H9 (cell line): Measurements from ENCODE around the gene C10orf71. TPM values are rescaled to one million over a fixed set of nuclear protein-coding genes. Genes with fewer than 3 reads are reported as not detected.

Source experiments
- DNase-seq: peaks from one replicate; pipeline ENCODE4 v3.0.0-alpha.2; 2017
- H2AFZ ChIP-seq: one replicate; pipeline ENCODE4 v1.6.1; 2013; ENCODE audit warnings: mild to moderate bottlenecking, low read length, control low read depth, moderate library complexity
- H2AK5ac ChIP-seq: 2 replicates; pipeline ENCODE4 v1.6.1; 2013; ENCODE audit warnings: low read length, control low read depth, mixed read lengths; ENCODE audit not compliant: insufficient read length
- H2BK120ac ChIP-seq: one replicate; pipeline ENCODE4 v1.6.1; 2013; ENCODE audit warnings: low read depth, mild to moderate bottlenecking, low read length, control low read depth, inconsistent platforms; ENCODE audit not compliant: poor library complexity, severe bottlenecking
- H2BK12ac ChIP-seq: 2 replicates; pipeline ENCODE4 v1.6.1; 2013; ENCODE audit warnings: low read length, control low read depth, mixed read lengths, low read depth; ENCODE audit not compliant: insufficient read length
- H2BK15ac ChIP-seq: 2 replicates; pipeline ENCODE4 v1.6.1; 2013; ENCODE audit warnings: low read depth, low read length, control low read depth
- H2BK20ac ChIP-seq: one replicate; pipeline ENCODE4 v1.6.1; 2013; ENCODE audit warnings: low read depth, mild to moderate bottlenecking, low read length, control low read depth, inconsistent platforms; ENCODE audit not compliant: poor library complexity, severe bottlenecking
- H2BK5ac ChIP-seq: 2 replicates; pipeline ENCODE4 v1.6.1; 2013; ENCODE audit warnings: low read length, control low read depth, mixed read lengths; ENCODE audit not compliant: insufficient read length
- H3K14ac ChIP-seq: 2 replicates; pipeline ENCODE4 v1.6.1; 2013; ENCODE audit warnings: low read length, control low read depth; ENCODE audit not compliant: insufficient read depth
- H3K18ac ChIP-seq: 2 replicates; pipeline ENCODE4 v1.6.1; 2013; ENCODE audit warnings: low read depth, mild to moderate bottlenecking, mixed read lengths, low read length, control low read depth; ENCODE audit not compliant: insufficient read length
- H3K23ac ChIP-seq: 2 replicates; pipeline ENCODE4 v1.6.1; 2013; ENCODE audit warnings: low read length, control low read depth, mixed read lengths, low read depth; ENCODE audit not compliant: insufficient read length
- H3K23me2 ChIP-seq: 2 replicates; pipeline ENCODE4 v1.6.1; 2013; ENCODE audit warnings: low read depth, mild to moderate bottlenecking, mixed read lengths, low read length, control low read depth; ENCODE audit not compliant: insufficient read length, poor library complexity, severe bottlenecking
- H3K27ac ChIP-seq: 2 replicates; pipeline ENCODE4 v1.5.1; 2013; ENCODE audit warnings: low read length, control low read depth, mixed read lengths, low read depth; ENCODE audit not compliant: insufficient read length
- H3K27me3 ChIP-seq: 2 replicates; pipeline ENCODE4 v1.6.1; 2013; ENCODE audit warnings: low read length, control low read depth, inconsistent platforms; ENCODE audit not compliant: insufficient read depth
- H3K4ac ChIP-seq: 2 replicates; pipeline ENCODE4 v1.6.1; 2013; ENCODE audit warnings: low read depth, mild to moderate bottlenecking, control low read depth, inconsistent platforms, low read length, moderate library complexity
- H3K4me1 ChIP-seq: 2 replicates; pipeline ENCODE4 v1.6.1; 2013; ENCODE audit warnings: low read length, control low read depth, inconsistent platforms; ENCODE audit not compliant: insufficient read depth
- H3K4me2 ChIP-seq: 2 replicates; pipeline ENCODE4 v1.6.1; 2013; ENCODE audit warnings: low read length, control low read depth, mixed read lengths; ENCODE audit not compliant: insufficient read length, insufficient read depth
- H3K56ac ChIP-seq: 2 replicates; pipeline ENCODE4 v1.6.1; 2013; ENCODE audit warnings: low read depth, mild to moderate bottlenecking, mixed read lengths, low read length, control low read depth; ENCODE audit not compliant: insufficient read length
- H3K79me1 ChIP-seq: 2 replicates; pipeline ENCODE4 v1.6.1; 2013; ENCODE audit warnings: low read depth, mild to moderate bottlenecking, moderate library complexity, low read length, control low read depth, inconsistent platforms; ENCODE audit not compliant: insufficient read depth, poor library complexity, severe bottlenecking
- H3K79me2 ChIP-seq: 2 replicates; pipeline ENCODE4 v1.6.1; 2013; ENCODE audit warnings: low read length, control low read depth, inconsistent platforms; ENCODE audit not compliant: insufficient read depth
- H3K9ac ChIP-seq: 2 replicates; pipeline ENCODE4 v1.6.1; 2013; ENCODE audit warnings: low read length, control low read depth, mixed read lengths; ENCODE audit not compliant: insufficient read length; ENCODE audit errors: extremely low read depth
- H3K9me3 ChIP-seq: one replicate; pipeline ENCODE4 v1.6.1; 2013; ENCODE audit warnings: low read depth, low read length, inconsistent platforms; ENCODE audit not compliant: control insufficient read depth
- H3T11ph ChIP-seq: one replicate; pipeline ENCODE4 v1.6.1; 2013; ENCODE audit warnings: mild to moderate bottlenecking, low read length, control low read depth, inconsistent platforms
- H4K20me1 ChIP-seq: one replicate; pipeline ENCODE4 v1.6.1; 2013; ENCODE audit not compliant: control insufficient read depth, insufficient read length, insufficient read depth
- H4K5ac ChIP-seq: 2 replicates; pipeline ENCODE4 v1.6.1; 2013; ENCODE audit warnings: low read depth, mild to moderate bottlenecking, mixed read lengths, low read length, control low read depth; ENCODE audit not compliant: insufficient read length
- H4K8ac ChIP-seq: replicated peaks from 2 replicates; pipeline ENCODE4 v1.6.1; 2013; ENCODE audit warnings: low read length, control low read depth, mixed read lengths, low read depth; ENCODE audit not compliant: insufficient read length
- H4K91ac ChIP-seq: 2 replicates; pipeline ENCODE4 v1.6.1; 2013; ENCODE audit warnings: low read depth, mild to moderate bottlenecking, moderate library complexity, mixed read lengths, low read length, control low read depth; ENCODE audit not compliant: insufficient read length
- H3K27ac Mint-ChIP-seq, 3 experiments: 2 replicates in 2 of 3; 3 replicates in 1 of 3; pipeline ENCODE4 v1.8.0; 2020 to 2021; ENCODE audit warnings: mixed read lengths in 3 of 3, mild to moderate bottlenecking in 1 of 3, moderate library complexity in 1 of 3
- H3K27me3 Mint-ChIP-seq: 2 replicates; pipeline ENCODE4 v1.8.0; 2021; ENCODE audit warnings: low read depth, mild to moderate bottlenecking, moderate library complexity, mixed read lengths
- H3K36me3 Mint-ChIP-seq, 3 experiments: 2 replicates in 2 of 3; 3 replicates in 1 of 3; pipeline ENCODE4 v1.8.0; 2020 to 2021; ENCODE audit warnings: low read depth in 3 of 3, mixed read lengths in 3 of 3; ENCODE audit not compliant: insufficient read depth in 1 of 3
- H3K4me1 Mint-ChIP-seq, 2 experiments: 2 replicates each; pipeline ENCODE4 v1.8.0; 2020; ENCODE audit warnings: mixed read lengths in 2 of 2
- H3K4me3 Mint-ChIP-seq, 2 experiments: 2 replicates in 1 of 2; 3 replicates in 1 of 2; pipeline ENCODE4 v1.8.0; 2020 to 2021; ENCODE audit warnings: mild to moderate bottlenecking in 2 of 2, mixed read lengths in 2 of 2, moderate library complexity in 1 of 2
- H3K9me3 Mint-ChIP-seq, 2 experiments: 2 replicates in 1 of 2; 3 replicates in 1 of 2; pipeline ENCODE4 v1.8.0; 2020; ENCODE audit warnings: mild to moderate bottlenecking in 2 of 2, mixed read lengths in 2 of 2, moderate library complexity in 1 of 2
- CTCF ChIP-seq: fragments of 200-600 bp; sonication (generic); conservative IDR thresholded peaks from 3 replicates; pipeline ENCODE4 v1.8.0; 2021; ENCODE audit warnings: antibody characterized with exemption, mild to moderate bottlenecking
- WGBS: extraction: QIAGEN DNeasy Blood & Tissue Kit; methylation state at CpG from one replicate; pipeline ENCODE4 v1.1.7; 2013; ENCODE audit warnings: missing lambda C conversion rate, low lambda C conversion rate, mixed read lengths; ENCODE audit not compliant: insufficient read length; ENCODE audit errors: extremely low coverage; 5-methylcytosine and 5-hydroxymethylcytosine counted together
- total RNA-seq: library from RNA; stranded (reverse); gene quantifications from 2 replicates; pipeline ENCODE4 v1.2.1, GENCODE V29; 2021

C10orf71 gene
- total RNA-seq, 1 experiment from 2014 or later, result not detected

GRCh38 chr10:49328401-49329145 lies 29.6 kb downstream of the C10orf71 start:
- WGBS, result no CpG with 5 or more reads among the region's 9 CpGs
- Histone ChIP-seq H2BK15ac (no peak overlapping the region), H3K23me2 (no peaks in the 10 kb centered on the region), H4K5ac (no peak overlapping the region), H3K4ac (no peak overlapping the region), H3K4me2 (no peak overlapping the region), H2BK120ac (no peak overlapping the region), H3K23ac (no peak overlapping the region), H2AK5ac (no peak overlapping the region), H4K91ac (no peak overlapping the region), H4K8ac (no peak overlapping the region), H3K27me3 (no peaks in the 10 kb centered on the region), H2AFZ (no peak overlapping the region), H3K79me1 (no peaks in the 10 kb centered on the region), H3K18ac (no peak overlapping the region), H3K27ac (no peak overlapping the region), H3K56ac (no peak overlapping the region), H2BK12ac (no peak overlapping the region), H3K4me1 (no peaks in the 10 kb centered on the region), H3T11ph (no peak overlapping the region), H4K20me1 (no peaks in the 10 kb centered on the region), H2BK20ac (no peak overlapping the region), H3K9ac (no peak overlapping the region), H3K9me3 (no peaks in the 10 kb centered on the region), H2BK5ac (no peak overlapping the region), H3K14ac (no peak overlapping the region), H3K79me2 (no peaks in the 10 kb centered on the region)
- Mint-ChIP-seq H3K4me1 (peaks cover 4 to 6% of the 10 kb centered on the region in 2 experiments), H3K36me3 (no peaks in the 10 kb centered on the region), H3K27me3 (peaks cover 15% of the 10 kb centered on the region), H3K4me3 (no peak overlapping the region), H3K9me3 (no peaks in the 10 kb centered on the region; a peak in 1 of 5 replicates), H3K27ac (no peak overlapping the region)
- no peak for DNase-seq
- no peak for TF ChIP-seq CTCF
